ENCODE measurements around the gene CACNG5. TPM values are rescaled to one million over a fixed set of nuclear protein-coding genes. Genes with fewer than 3 reads are reported as not detected.
A peak's percentile ranks its signal among the peaks of the same experiment; 100 is the strongest.

CACNG5 gene
- total RNA-seq, 2 experiments from 2014 or later: not detected

DNA sequence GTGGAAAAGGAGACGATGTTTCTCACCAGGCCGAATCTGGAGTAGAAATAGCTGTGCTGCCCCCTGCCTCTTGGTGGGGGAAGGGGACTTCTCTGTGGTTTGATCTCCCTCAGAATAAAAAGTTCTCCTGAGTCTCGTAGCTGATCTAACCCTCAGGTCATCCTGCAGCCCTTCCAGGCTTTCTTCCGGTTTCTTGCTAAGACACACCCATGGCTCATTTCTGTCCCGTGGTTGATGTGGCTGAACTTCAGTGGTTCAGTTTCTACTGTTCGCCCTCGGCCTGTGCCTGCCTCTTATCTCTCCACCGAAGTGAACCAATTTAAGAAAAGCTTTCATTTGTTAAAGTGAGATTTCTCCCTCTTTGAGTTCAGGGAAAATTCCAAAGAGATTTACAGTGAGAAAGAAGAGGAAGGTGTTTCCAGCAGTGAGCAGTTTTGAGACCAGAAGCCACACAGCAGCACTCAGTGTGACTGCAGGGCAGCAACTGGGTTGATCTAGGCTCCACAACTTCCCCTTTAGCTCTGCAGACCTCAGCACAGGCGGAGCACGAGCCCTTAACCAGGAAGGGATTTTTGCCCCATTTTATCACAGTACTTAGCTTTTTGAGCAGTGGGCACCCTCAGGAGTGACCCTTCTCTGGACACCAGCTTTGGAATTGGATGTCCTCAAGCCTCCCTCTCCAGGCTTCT is 34.9 kb upstream of the CACNG5 start:
- no peaks in the 10 kb centered on the region for H3K4me1 ChIP-seq (ENCODE audit: insufficient read depth, low read length)
- DNase-seq (no peak), ATAC-seq (ENCODE audit: poor library complexity) (no peak)
- Mint-ChIP-seq H3K4me3 (no peak overlapping the region), H3K27me3 (no peaks in the 10 kb centered on the region), H3K27ac (no peak overlapping the region), H3K9me3 (no peaks in the 10 kb centered on the region), H3K4me1 (ENCODE audit: low read depth) (no peaks in the 10 kb centered on the region), H3K36me3 (ENCODE audit: low read depth) (peaks cover 75% of the 10 kb centered on the region)
- CTCF ChIA-PET: no interaction called here
- no peaks in the 10 kb centered on the region for H3K27me3 ChIP-seq (ENCODE audit: control insufficient read depth in 1 of 2, insufficient read depth in 2 of 2, low read length in 2 of 2)
- intact Hi-C loops (cut with DNase I, micrococcal nuclease): no loop called here
- no peak overlapping the region for H3K4me3 ChIP-seq (ENCODE audit: low read length)
- POLR2A ChIA-PET: no interaction called here
- H3K27ac ChIP-seq (ENCODE audit: low read depth in 1 of 2, low read length in 2 of 2): no peak overlapping the region
- peaks cover 0 to 8% of the 10 kb centered on the region in 2 experiments for H3K9me3 ChIP-seq (ENCODE audit: control insufficient read depth in 1 of 2, insufficient read depth in 1 of 2, low read length in 2 of 2)
- H3K36me3 ChIP-seq (ENCODE audit: insufficient read depth, low read length): peaks cover 46% of the 10 kb centered on the region
- TF ChIP-seq, protein P1, sequence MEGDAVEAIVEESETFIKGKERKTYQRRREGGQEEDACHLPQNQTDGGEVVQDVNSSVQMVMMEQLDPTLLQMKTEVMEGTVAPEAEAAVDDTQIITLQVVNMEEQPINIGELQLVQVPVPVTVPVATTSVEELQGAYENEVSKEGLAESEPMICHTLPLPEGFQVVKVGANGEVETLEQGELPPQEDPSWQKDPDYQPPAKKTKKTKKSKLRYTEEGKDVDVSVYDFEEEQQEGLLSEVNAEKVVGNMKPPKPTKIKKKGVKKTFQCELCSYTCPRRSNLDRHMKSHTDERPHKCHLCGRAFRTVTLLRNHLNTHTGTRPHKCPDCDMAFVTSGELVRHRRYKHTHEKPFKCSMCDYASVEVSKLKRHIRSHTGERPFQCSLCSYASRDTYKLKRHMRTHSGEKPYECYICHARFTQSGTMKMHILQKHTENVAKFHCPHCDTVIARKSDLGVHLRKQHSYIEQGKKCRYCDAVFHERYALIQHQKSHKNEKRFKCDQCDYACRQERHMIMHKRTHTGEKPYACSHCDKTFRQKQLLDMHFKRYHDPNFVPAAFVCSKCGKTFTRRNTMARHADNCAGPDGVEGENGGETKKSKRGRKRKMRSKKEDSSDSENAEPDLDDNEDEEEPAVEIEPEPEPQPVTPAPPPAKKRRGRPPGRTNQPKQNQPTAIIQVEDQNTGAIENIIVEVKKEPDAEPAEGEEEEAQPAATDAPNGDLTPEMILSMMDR (IDR thresholded peaks at IDR 0.05): no peak

GRCh38 chr17:66803474-66803951 is 31.4 kb upstream of the CACNG5 start:
- H3K36me3 ChIP-seq (ENCODE audit: insufficient read depth, low read length): peaks cover 27% of the 10 kb centered on the region
- H3K4me3 ChIP-seq (ENCODE audit: low read length): no peak overlapping the region
- H3K4me1 ChIP-seq (ENCODE audit: insufficient read depth, low read length): peaks cover 8% of the 10 kb centered on the region
- DNase-seq (no peak), ATAC-seq (ENCODE audit: poor library complexity) (no peak)
- intact Hi-C loops (cut with DNase I, micrococcal nuclease): no loop called here
- H3K27me3 ChIP-seq (ENCODE audit: control insufficient read depth in 1 of 2, insufficient read depth in 2 of 2, low read length in 2 of 2): no peaks in the 10 kb centered on the region
- CTCF ChIA-PET: no interaction called here
- Mint-ChIP-seq H3K4me1 (ENCODE audit: low read depth) (peaks cover 28% of the 10 kb centered on the region), H3K27ac (peak overlapping the region; percentile 42), H3K27me3 (no peaks in the 10 kb centered on the region), H3K4me3 (no peak overlapping the region), H3K9me3 (no peaks in the 10 kb centered on the region), H3K36me3 (ENCODE audit: low read depth) (peaks cover 62% of the 10 kb centered on the region)
- TF ChIP-seq, protein P1 (IDR thresholded peaks at IDR 0.05): no peak
- H3K27ac ChIP-seq (ENCODE audit: low read depth in 1 of 2, low read length in 2 of 2): no peak overlapping the region
- POLR2A ChIA-PET: no interaction called here
- no peaks in the 10 kb centered on the region for H3K9me3 ChIP-seq (ENCODE audit: control insufficient read depth in 1 of 2, insufficient read depth in 1 of 2, low read length in 2 of 2)

GRCh38 chr17:66805567-66805966 is 29.4 kb upstream of the CACNG5 start:
- Mint-ChIP-seq H3K27me3 (no peaks in the 10 kb centered on the region), H3K27ac (peak overlapping the region; percentile 81), H3K36me3 (ENCODE audit: low read depth) (peaks cover 52% of the 10 kb centered on the region), H3K9me3 (no peaks in the 10 kb centered on the region), H3K4me1 (ENCODE audit: low read depth) (peaks cover 28% of the 10 kb centered on the region), H3K4me3 (no peak overlapping the region)
- no peak overlapping the region for H3K4me3 ChIP-seq (ENCODE audit: low read length)
- H3K4me1 ChIP-seq (ENCODE audit: insufficient read depth, low read length): peaks cover 8% of the 10 kb centered on the region
- ChIA-PET CTCF (no interaction called here), POLR2A (no interaction called here)
- ATAC-seq (ENCODE audit: poor library complexity): peak; percentile 37
- H3K9me3 ChIP-seq (ENCODE audit: control insufficient read depth in 1 of 2, insufficient read depth in 1 of 2, low read length in 2 of 2): no peaks in the 10 kb centered on the region
- intact Hi-C loops (cut with DNase I, micrococcal nuclease): no loop called here
- TF ChIP-seq, protein P1 (IDR thresholded peaks at IDR 0.05): no peak
- no peaks in the 10 kb centered on the region for H3K27me3 ChIP-seq (ENCODE audit: control insufficient read depth in 1 of 2, insufficient read depth in 2 of 2, low read length in 2 of 2)
- H3K27ac ChIP-seq (ENCODE audit: low read depth in 1 of 2, low read length in 2 of 2): no peak overlapping the region
- H3K36me3 ChIP-seq (ENCODE audit: insufficient read depth, low read length): peaks cover 22% of the 10 kb centered on the region
- peak in 1 of 14 experiments; percentile 7 for DNase-seq

Data from CD4-positive, alpha-beta T cell (primary cell).